ENCODE results near the gene BTBD10.

GRCh38 chr11:13473013-13473722, 10.1 kb upstream of the BTBD10 start:
- TF ChIP-seq CTCF (IDR thresholded peaks at IDR 0.05) (no peak), POLR2A (IDR thresholded peaks at IDR 0.05) (no peak)

Measured in Peyer's patch (tissue), 4 donors.